GM12878 (cell line): ENCODE measurements around the gene GID8. TPM values are rescaled to one million over a fixed set of nuclear protein-coding genes. Genes with fewer than 3 reads are reported as not detected.
A peak's percentile ranks its signal among the peaks of the same experiment; 100 is the strongest.

ENCODE experiments used
- ATAC-seq: fragments of 200-7000 bp; cut with Tn5 transposase; 3 replicates; pipeline ENCODE4 v1.9.1; 2020; ENCODE audit warnings: mild to moderate bottlenecking, moderate library complexity
- BruUV-seq: library from RNA; stranded (reverse); fragments of 400-500 nt; replicated peaks from 2 replicates; lab custom pipeline; 2021; lab: Mats Ljungman, UMichigan
- CTCF ChIA-PET: fragments of 300-600 bp; sonication (Branson Sonifier 250); formaldehyde crosslinking; extraction: SDS; loops from one replicate; lab custom pipeline; 2021; ENCODE audit warnings: inconsistent platforms; lab: Yijun Ruan, JAX
- POLR2A ChIA-PET: fragments of 350-600 bp; formaldehyde crosslinking; extraction: SDS; loops from one replicate; lab custom pipeline; 2021; ENCODE audit warnings: inconsistent platforms; lab: Charles Lee
- RAD21 ChIA-PET: fragments of 300-600 bp; sonication (Branson Sonifier 250); formaldehyde crosslinking; loops from one replicate; lab custom pipeline; 2023; ENCODE audit warnings: antibody characterized with exemption; ENCODE audit not compliant: unreplicated experiment; lab: Charles Lee
- SMC1A ChIA-PET: fragments of 300-600 bp; sonication (Branson Sonifier 250); formaldehyde crosslinking; loops from one replicate; lab custom pipeline; 2023; ENCODE audit not compliant: unreplicated experiment, uncharacterized antibody; lab: Charles Lee
- DNase-seq: peaks from one replicate; pipeline ENCODE4 v3.0.0-alpha.2; 2011; ENCODE audit warnings: low read depth, low spot score
- FAIRE-seq: peaks from 3 replicates; lab custom pipeline; 2011; peaks lifted over from hg19 to GRCh38; lab: Jason Lieb, UNC
- H2AFZ ChIP-seq: 2 replicates; pipeline ENCODE4 v1.6.0; 2011; ENCODE audit warnings: low read depth, low read length, control low read depth; ENCODE audit not compliant: control insufficient read depth
- H3K27ac ChIP-seq: 2 replicates; pipeline ENCODE4 v1.5.1; 2011; ENCODE audit warnings: control low read depth; ENCODE audit not compliant: control insufficient read depth, insufficient read depth
- H3K27me3 ChIP-seq, 2 experiments: replicated peaks in 1 of 2; 2 replicates each; pipeline versions ENCODE4 v1.6.0 to v1.6.1; 2011; ENCODE audit warnings: low read length in 1 of 2; ENCODE audit not compliant: control insufficient read depth in 2 of 2, insufficient read depth in 2 of 2
- H3K36me3 ChIP-seq, 2 experiments: 2 replicates each; pipeline ENCODE4 v1.5.1; 2011; ENCODE audit warnings: low read length in 1 of 2; ENCODE audit not compliant: control insufficient read depth in 2 of 2, insufficient read depth in 2 of 2
- H3K4me1 ChIP-seq: 2 replicates; pipeline ENCODE4 v1.6.1; 2011; ENCODE audit warnings: mild to moderate bottlenecking, low read length, moderate library complexity, mixed read lengths; ENCODE audit not compliant: control insufficient read depth, insufficient read depth
- H3K4me2 ChIP-seq: 2 replicates; pipeline ENCODE4 v1.6.0; 2011; ENCODE audit warnings: control low read depth; ENCODE audit not compliant: control insufficient read depth, insufficient read depth
- H3K4me3 ChIP-seq: fragments of 200-600 bp; sonication (generic); 2 replicates; pipeline ENCODE4 v1.5.1; 2016
- H3K79me2 ChIP-seq: 2 replicates; pipeline ENCODE4 v1.6.0; 2011; ENCODE audit warnings: low read length; ENCODE audit not compliant: control insufficient read depth, insufficient read depth
- H3K9ac ChIP-seq: 2 replicates; pipeline ENCODE4 v1.8.0; 2011; ENCODE audit warnings: low read length, control low read depth, mixed read lengths; ENCODE audit not compliant: control insufficient read depth, insufficient read depth
- H3K9me3 ChIP-seq: replicated peaks from 3 replicates; pipeline ENCODE4 v1.5.1; 2011; ENCODE audit warnings: mild to moderate bottlenecking, low read length; ENCODE audit not compliant: control insufficient read depth, insufficient read depth
- H4K20me1 ChIP-seq: 2 replicates; pipeline ENCODE4 v1.6.0; 2011; ENCODE audit not compliant: control insufficient read depth, insufficient read depth
- ASH2L ChIP-seq: fragments of 300-600, 200-600 bp; sonication (generic); IDR thresholded peaks from 2 replicates; pipeline ENCODE4 v1.6.1; 2017; ENCODE audit warnings: low read depth, mild to moderate bottlenecking, borderline replicate concordance
- EGR1 ChIP-seq, 2 experiments: IDR thresholded peaks; 1 replicate in 1 of 2; 2 replicates in 1 of 2; pipeline ENCODE4 v1.6.1; 2011 to 2012; ENCODE audit warnings: low read depth in 2 of 2, low read length in 2 of 2, borderline replicate concordance in 1 of 2, mild to moderate bottlenecking in 1 of 2, moderate library complexity in 1 of 2
- HCFC1 ChIP-seq: fragments of 150-350 bp; IDR thresholded peaks from 2 replicates; pipeline ENCODE4 v1.6.1; 2014; ENCODE audit warnings: low read length
- NBN ChIP-seq: fragments of 450-650 bp; IDR thresholded peaks from 2 replicates; pipeline ENCODE4 v1.6.1; 2016
- POLR2A ChIP-seq: IDR thresholded peaks from 2 replicates; pipeline ENCODE4 v1.6.1; 2011; ENCODE audit warnings: low read depth, mild to moderate bottlenecking, low read length
- SIN3A ChIP-seq: IDR thresholded peaks from 2 replicates; pipeline ENCODE4 v1.6.1; 2012; ENCODE audit warnings: low read depth, low read length, improper control_type of control experiment
- SMARCA5 ChIP-seq: fragments of 450-650 bp; IDR thresholded peaks from 2 replicates; pipeline ENCODE4 v1.6.1; 2017; ENCODE audit warnings: mild to moderate bottlenecking
- TBL1XR1 ChIP-seq: IDR thresholded peaks from 2 replicates; pipeline ENCODE4 v1.6.1; 2012; ENCODE audit warnings: low read depth, low read length, improper control_type of control experiment
- ZNF217 ChIP-seq: fragments of 450-650 bp; IDR thresholded peaks from 2 replicates; pipeline ENCODE4 v1.6.1; 2017; ENCODE audit warnings: antibody characterized with exemption, mild to moderate bottlenecking
- ZNF384 ChIP-seq: IDR thresholded peaks from 2 replicates; pipeline ENCODE4 v1.6.1; 2012; ENCODE audit warnings: low read depth, mild to moderate bottlenecking, low read length, improper control_type of control experiment, borderline replicate concordance
- WGBS: methylation state at CpG from one replicate; pipeline ENCODE4 v1.1.6; 2016; ENCODE audit warnings: low lambda C conversion rate; ENCODE audit not compliant: insufficient replicate concordance, insufficient coverage; ENCODE audit errors: missing lambda C conversion rate; 5-methylcytosine and 5-hydroxymethylcytosine counted together
- in situ Hi-C: fragments of 300-500 bp; cut with MboI; formaldehyde crosslinking; loops from 9 replicates; pipeline ENCODE4 v1.14.3; 2018; ENCODE audit warnings: mixed read lengths
- intact Hi-C: fragments of 100-400 bp; cut with micrococcal nuclease; formaldehyde crosslinking; loops from one replicate; pipeline ENCODE4 v1.14.2; 2022; ENCODE audit not compliant: unreplicated experiment
- polyA plus RNA-seq, 11 experiments: library from polyadenylated mRNA; depleted of rRNA in 4 of 11; unstranded in 6 of 11; stranded (reverse) in 5 of 11; fragments of >200 nt; fragmentation: Nextera tagmentation in 4 of 11; fragmentation: Illumina TruSeq in 1 of 11; extraction: Ambion mirVana in 4 of 11; extraction: Trizol in 1 of 11; gene quantifications; 1 replicate in 1 of 11; 2 replicates in 10 of 11; pipeline versions ENCODE4 v1.2.1 to v1.2.3, GENCODE V29; 2011 to 2016; ENCODE audit warnings: inconsistent platforms in 2 of 11, missing spikeins in 2 of 11, low read depth in 1 of 11
- total RNA-seq, 4 experiments: library from RNA; depleted of rRNA in 3 of 4; stranded (reverse); fragments of >200 nt in 3 of 4; fragmentation: Illumina TruSeq in 1 of 4; extraction: Trizol in 1 of 4; gene quantifications; 2 replicates each; pipeline versions ENCODE4 v1.2.1 to v1.2.3, GENCODE V29; 2013 to 2021

The GID8 gene
- total and polyA plus RNA-seq, 10 of the 15 experiments (the other 5 are each of a cell fraction or from before 2014, with no cell fraction given) = 12.0 to 33.8 (median 22.2) TPM

DNA sequence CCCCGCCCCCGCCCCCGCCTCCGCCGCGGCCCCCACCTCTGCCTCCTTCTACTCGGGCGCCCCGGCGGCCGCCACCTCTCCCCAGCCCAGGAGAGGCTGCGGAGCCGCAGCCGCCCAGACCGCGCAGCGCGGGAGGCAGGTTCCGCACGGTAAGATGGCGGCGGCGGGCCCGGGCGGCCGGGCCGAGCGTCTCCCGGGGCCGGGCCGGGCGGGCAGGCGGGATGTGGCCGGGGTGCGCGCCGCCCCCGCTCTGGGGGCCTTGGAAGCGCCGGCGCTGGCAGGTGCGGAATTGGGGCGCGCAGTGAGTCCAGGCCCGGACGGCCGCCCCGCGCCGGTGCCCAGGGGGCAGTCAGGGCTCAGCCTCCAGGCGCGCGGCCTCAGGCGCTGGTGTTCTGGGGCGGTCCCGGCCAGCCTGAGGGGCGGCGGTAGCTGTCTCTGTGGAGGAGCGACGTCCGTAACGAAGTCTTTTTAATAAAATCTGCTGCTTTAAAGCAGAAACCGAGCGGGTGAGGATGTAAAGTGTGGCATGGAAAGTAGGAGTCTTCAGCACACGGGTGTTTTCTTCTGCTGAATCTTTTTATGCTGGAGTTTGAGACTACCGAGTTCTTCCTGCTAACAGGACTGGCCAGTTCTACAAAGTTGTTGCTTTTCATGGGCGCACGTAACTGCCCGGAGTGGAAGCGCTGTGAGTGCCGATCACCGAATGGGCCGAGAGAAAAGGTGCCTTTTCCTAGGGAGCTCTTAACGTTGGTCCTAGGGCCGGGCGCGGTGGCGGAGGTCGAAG, at the start of gene GID8 (continued):
- TF ChIP-seq EGR1 (IDR thresholded peaks at IDR 0.05; ENCODE audit: borderline replicate concordance in 1 of 2, low read depth in 2 of 2, low read length in 2 of 2) (peak in 1 of 2 experiments; percentile 9; a peak in 2 of 3 replicates), NBN (0 out of 2 replicates have a peak, but pooled peaks have one; percentile 22), ZNF217 (0 out of 2 replicates have a peak, but pooled peaks have one; percentile 16), ZNF384 (no peak), SIN3A (no peak)

DNA sequence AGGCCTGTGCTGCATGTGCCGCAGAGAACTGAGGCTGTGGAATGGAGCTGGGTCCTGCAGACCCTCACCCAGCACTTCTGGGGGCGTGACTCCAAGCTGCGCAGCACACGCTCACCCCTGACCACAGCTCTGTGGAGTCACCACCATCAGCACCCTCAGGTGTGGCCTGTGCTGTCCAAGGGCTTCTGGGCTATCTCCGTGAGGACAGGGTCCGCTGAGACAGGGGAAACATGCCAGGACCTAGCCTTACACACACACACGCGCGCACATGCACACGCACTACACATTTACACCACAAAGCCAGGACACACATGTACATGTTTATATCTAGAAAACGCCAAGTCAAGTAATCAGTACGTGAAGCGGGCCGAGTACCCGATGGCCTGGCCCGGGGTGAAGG, 49.5 kb upstream of the GID8 start:
- Histone ChIP-seq H3K4me1 (no peaks in the 10 kb centered on the region), H3K27me3 (no peaks in the 10 kb centered on the region), H3K4me3 (no peak overlapping the region), H3K36me3 (peaks cover 26% of the 10 kb centered on the region in 2 experiments), H3K27ac (no peak overlapping the region), H3K4me2 (no peak overlapping the region), H3K9ac (no peak overlapping the region), H3K79me2 (no peaks in the 10 kb centered on the region), H2AFZ (no peak overlapping the region), H3K9me3 (no peaks in the 10 kb centered on the region), H4K20me1 (no peaks in the 10 kb centered on the region; the same call in 1 of the 2 replicates)
- intact Hi-C loops (no loop called here), in situ Hi-C loops (no loop called here)
- FAIRE-seq = no peak
- POLR2A ChIA-PET = no interaction called here
- no peak for DNase-seq
- SMC1A ChIA-PET = interaction anchor here (0.9 kb wide), 1 partner anchor 22 kb away, joined by 3 read pairs; no protein-coding TSS in a partner anchor
- no TSS peak for BruUV-seq
- no peak for ATAC-seq
- 95% methylated on average over 16 of the region's 16 CpGs for WGBS
- RAD21 ChIA-PET = interaction anchor here (1.4 kb wide), 1 partner anchor 13 kb away, joined by 3 read pairs; no protein-coding TSS in a partner anchor
- TF ChIP-seq ASH2L (no peak), SMARCA5 (no peak), HCFC1 (no peak), POLR2A (0 out of 2 replicates have a peak, but pooled peaks have one; percentile 8), TBL1XR1 (no peak)
- CTCF ChIA-PET = interaction anchor here (1.4 kb wide), 1 partner anchor 19 kb away, joined by 3 read pairs; no protein-coding TSS in a partner anchor
